HepG2 (cell line): ENCODE data around the gene TBC1D24.

ENCODE experiments used
- ERF ChIP-seq: IDR thresholded peaks from 2 replicates; pipeline ENCODE4 v1.6.1; 2018; ENCODE audit warnings: missing biosample characterization, missing genetic modification reagents
- MEF2D ChIP-seq: sonication (generic); formaldehyde crosslinking; IDR thresholded peaks from 2 replicates; pipeline ENCODE4 v1.5.1; 2020; ENCODE audit warnings: mild to moderate bottlenecking, missing genetic modification reagents
- NR3C1 ChIP-seq: sonication (generic); formaldehyde crosslinking; IDR thresholded peaks from 2 replicates; pipeline ENCODE4 v1.4.0; 2020; ENCODE audit warnings: missing genetic modification reagents
- SIN3B ChIP-seq: fragments of 150-350 bp; IDR thresholded peaks from 2 replicates; pipeline ENCODE4 v1.6.1; 2014; ENCODE audit warnings: low read length
- SP2 ChIP-seq: sonication (generic); formaldehyde crosslinking; IDR thresholded peaks from 2 replicates; pipeline ENCODE4 v1.5.1; 2020; ENCODE audit warnings: mild to moderate bottlenecking, missing genetic modification reagents
- SRF ChIP-seq: IDR thresholded peaks from 2 replicates; pipeline ENCODE4 v1.6.1; 2011; ENCODE audit warnings: mild to moderate bottlenecking, low read depth, low read length, moderate library complexity

DNA sequence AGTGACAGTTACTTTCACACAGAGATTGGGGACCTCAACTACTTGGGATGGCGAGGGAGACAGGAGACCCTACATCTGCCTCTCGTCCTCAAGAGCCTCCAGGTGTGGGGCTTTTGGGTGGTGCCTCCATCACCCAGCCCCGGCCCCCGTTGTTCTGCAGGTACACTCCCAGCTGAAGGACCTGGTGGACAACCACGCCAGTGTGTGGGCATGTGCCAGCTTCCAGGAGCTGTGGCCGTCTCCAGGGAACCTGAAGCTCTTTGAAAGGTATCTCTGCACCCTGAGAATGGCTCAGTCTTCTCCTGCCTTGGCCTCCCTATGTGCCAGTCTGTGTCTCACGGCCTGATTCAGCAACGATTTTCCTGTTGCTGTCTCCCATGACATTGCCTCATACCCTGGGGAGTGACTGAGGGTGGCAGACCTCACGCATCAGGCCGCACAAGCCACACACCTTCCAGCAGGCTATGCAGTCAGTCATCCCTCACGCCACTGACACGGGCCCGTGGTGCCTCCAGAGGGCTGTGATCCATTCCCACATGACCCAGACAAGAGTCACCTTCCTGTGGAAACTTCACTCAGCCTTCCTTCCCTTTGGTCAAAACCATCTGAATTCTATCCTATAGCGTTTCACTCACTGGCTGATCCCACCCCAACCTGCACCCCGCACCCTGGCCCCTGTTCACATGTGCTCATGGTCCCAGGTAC lies 42.0 kb upstream of the TBC1D24 start:
- no peak for TF ChIP-seq SP2
- no peak for TF ChIP-seq MEF2D (CRISPR knock-in tag)
- no peak for TF ChIP-seq NR3C1
- TF ChIP-seq SIN3B = no peak
- TF ChIP-seq SRF = no peak
- no peak for TF ChIP-seq ERF (CRISPR knock-in tag)
